H9 (cell line): ENCODE data around the gene RFT1. TPM values are rescaled to one million over a fixed set of nuclear protein-coding genes. Genes with fewer than 3 reads are reported as not detected.

Experiments
- DNase-seq: peaks from one replicate; pipeline ENCODE4 v3.0.0-alpha.2; 2017
- H2AFZ ChIP-seq: one replicate; pipeline ENCODE4 v1.6.1; 2013; ENCODE audit warnings: mild to moderate bottlenecking, low read length, control low read depth, moderate library complexity
- H2AK5ac ChIP-seq: 2 replicates; pipeline ENCODE4 v1.6.1; 2013; ENCODE audit warnings: low read length, control low read depth, mixed read lengths; ENCODE audit not compliant: insufficient read length
- H2BK120ac ChIP-seq: one replicate; pipeline ENCODE4 v1.6.1; 2013; ENCODE audit warnings: low read depth, mild to moderate bottlenecking, low read length, control low read depth, inconsistent platforms; ENCODE audit not compliant: poor library complexity, severe bottlenecking
- H2BK12ac ChIP-seq: 2 replicates; pipeline ENCODE4 v1.6.1; 2013; ENCODE audit warnings: low read length, control low read depth, mixed read lengths, low read depth; ENCODE audit not compliant: insufficient read length
- H2BK15ac ChIP-seq: 2 replicates; pipeline ENCODE4 v1.6.1; 2013; ENCODE audit warnings: low read depth, low read length, control low read depth
- H2BK20ac ChIP-seq: one replicate; pipeline ENCODE4 v1.6.1; 2013; ENCODE audit warnings: low read depth, mild to moderate bottlenecking, low read length, control low read depth, inconsistent platforms; ENCODE audit not compliant: poor library complexity, severe bottlenecking
- H2BK5ac ChIP-seq: 2 replicates; pipeline ENCODE4 v1.6.1; 2013; ENCODE audit warnings: low read length, control low read depth, mixed read lengths; ENCODE audit not compliant: insufficient read length
- H3K14ac ChIP-seq: 2 replicates; pipeline ENCODE4 v1.6.1; 2013; ENCODE audit warnings: low read length, control low read depth; ENCODE audit not compliant: insufficient read depth
- H3K18ac ChIP-seq: 2 replicates; pipeline ENCODE4 v1.6.1; 2013; ENCODE audit warnings: low read depth, mild to moderate bottlenecking, mixed read lengths, low read length, control low read depth; ENCODE audit not compliant: insufficient read length
- H3K23ac ChIP-seq: 2 replicates; pipeline ENCODE4 v1.6.1; 2013; ENCODE audit warnings: low read length, control low read depth, mixed read lengths, low read depth; ENCODE audit not compliant: insufficient read length
- H3K23me2 ChIP-seq: 2 replicates; pipeline ENCODE4 v1.6.1; 2013; ENCODE audit warnings: low read depth, mild to moderate bottlenecking, mixed read lengths, low read length, control low read depth; ENCODE audit not compliant: insufficient read length, poor library complexity, severe bottlenecking
- H3K27ac ChIP-seq: 2 replicates; pipeline ENCODE4 v1.5.1; 2013; ENCODE audit warnings: low read length, control low read depth, mixed read lengths, low read depth; ENCODE audit not compliant: insufficient read length
- H3K27me3 ChIP-seq: 2 replicates; pipeline ENCODE4 v1.6.1; 2013; ENCODE audit warnings: low read length, control low read depth, inconsistent platforms; ENCODE audit not compliant: insufficient read depth
- H3K4ac ChIP-seq: 2 replicates; pipeline ENCODE4 v1.6.1; 2013; ENCODE audit warnings: low read depth, mild to moderate bottlenecking, control low read depth, inconsistent platforms, low read length, moderate library complexity
- H3K4me1 ChIP-seq: 2 replicates; pipeline ENCODE4 v1.6.1; 2013; ENCODE audit warnings: low read length, control low read depth, inconsistent platforms; ENCODE audit not compliant: insufficient read depth
- H3K4me2 ChIP-seq: 2 replicates; pipeline ENCODE4 v1.6.1; 2013; ENCODE audit warnings: low read length, control low read depth, mixed read lengths; ENCODE audit not compliant: insufficient read length, insufficient read depth
- H3K56ac ChIP-seq: 2 replicates; pipeline ENCODE4 v1.6.1; 2013; ENCODE audit warnings: low read depth, mild to moderate bottlenecking, mixed read lengths, low read length, control low read depth; ENCODE audit not compliant: insufficient read length
- H3K79me1 ChIP-seq: 2 replicates; pipeline ENCODE4 v1.6.1; 2013; ENCODE audit warnings: low read depth, mild to moderate bottlenecking, moderate library complexity, low read length, control low read depth, inconsistent platforms; ENCODE audit not compliant: insufficient read depth, poor library complexity, severe bottlenecking
- H3K79me2 ChIP-seq: 2 replicates; pipeline ENCODE4 v1.6.1; 2013; ENCODE audit warnings: low read length, control low read depth, inconsistent platforms; ENCODE audit not compliant: insufficient read depth
- H3K9ac ChIP-seq: 2 replicates; pipeline ENCODE4 v1.6.1; 2013; ENCODE audit warnings: low read length, control low read depth, mixed read lengths; ENCODE audit not compliant: insufficient read length; ENCODE audit errors: extremely low read depth
- H3K9me3 ChIP-seq: one replicate; pipeline ENCODE4 v1.6.1; 2013; ENCODE audit warnings: low read depth, low read length, inconsistent platforms; ENCODE audit not compliant: control insufficient read depth
- H3T11ph ChIP-seq: one replicate; pipeline ENCODE4 v1.6.1; 2013; ENCODE audit warnings: mild to moderate bottlenecking, low read length, control low read depth, inconsistent platforms
- H4K20me1 ChIP-seq: one replicate; pipeline ENCODE4 v1.6.1; 2013; ENCODE audit not compliant: control insufficient read depth, insufficient read length, insufficient read depth
- H4K5ac ChIP-seq: 2 replicates; pipeline ENCODE4 v1.6.1; 2013; ENCODE audit warnings: low read depth, mild to moderate bottlenecking, mixed read lengths, low read length, control low read depth; ENCODE audit not compliant: insufficient read length
- H4K8ac ChIP-seq: replicated peaks from 2 replicates; pipeline ENCODE4 v1.6.1; 2013; ENCODE audit warnings: low read length, control low read depth, mixed read lengths, low read depth; ENCODE audit not compliant: insufficient read length
- H4K91ac ChIP-seq: 2 replicates; pipeline ENCODE4 v1.6.1; 2013; ENCODE audit warnings: low read depth, mild to moderate bottlenecking, moderate library complexity, mixed read lengths, low read length, control low read depth; ENCODE audit not compliant: insufficient read length
- H3K27ac Mint-ChIP-seq, 3 experiments: 2 replicates in 2 of 3; 3 replicates in 1 of 3; pipeline ENCODE4 v1.8.0; 2020 to 2021; ENCODE audit warnings: mixed read lengths in 3 of 3, mild to moderate bottlenecking in 1 of 3, moderate library complexity in 1 of 3
- H3K27me3 Mint-ChIP-seq: 2 replicates; pipeline ENCODE4 v1.8.0; 2021; ENCODE audit warnings: low read depth, mild to moderate bottlenecking, moderate library complexity, mixed read lengths
- H3K36me3 Mint-ChIP-seq, 3 experiments: 2 replicates in 2 of 3; 3 replicates in 1 of 3; pipeline ENCODE4 v1.8.0; 2020 to 2021; ENCODE audit warnings: low read depth in 3 of 3, mixed read lengths in 3 of 3; ENCODE audit not compliant: insufficient read depth in 1 of 3
- H3K4me1 Mint-ChIP-seq, 2 experiments: 2 replicates each; pipeline ENCODE4 v1.8.0; 2020; ENCODE audit warnings: mixed read lengths in 2 of 2
- H3K4me3 Mint-ChIP-seq, 2 experiments: 2 replicates in 1 of 2; 3 replicates in 1 of 2; pipeline ENCODE4 v1.8.0; 2020 to 2021; ENCODE audit warnings: mild to moderate bottlenecking in 2 of 2, mixed read lengths in 2 of 2, moderate library complexity in 1 of 2
- H3K9me3 Mint-ChIP-seq, 2 experiments: 2 replicates in 1 of 2; 3 replicates in 1 of 2; pipeline ENCODE4 v1.8.0; 2020; ENCODE audit warnings: mild to moderate bottlenecking in 2 of 2, mixed read lengths in 2 of 2, moderate library complexity in 1 of 2
- CTCF ChIP-seq: fragments of 200-600 bp; sonication (generic); conservative IDR thresholded peaks from 3 replicates; pipeline ENCODE4 v1.8.0; 2021; ENCODE audit warnings: antibody characterized with exemption, mild to moderate bottlenecking
- WGBS: extraction: QIAGEN DNeasy Blood & Tissue Kit; methylation state at CpG from one replicate; pipeline ENCODE4 v1.1.7; 2013; ENCODE audit warnings: missing lambda C conversion rate, low lambda C conversion rate, mixed read lengths; ENCODE audit not compliant: insufficient read length; ENCODE audit errors: extremely low coverage; 5-methylcytosine and 5-hydroxymethylcytosine counted together
- total RNA-seq: library from RNA; stranded (reverse); gene quantifications from 2 replicates; pipeline ENCODE4 v1.2.1, GENCODE V29; 2021

The RFT1 gene
- total RNA-seq, 1 experiment from 2014 or later: 24.1 TPM

- Histone ChIP-seq H2BK12ac (no peak overlapping the region), H3K79me1 (no peaks in the 10 kb centered on the region), H3K27ac (no peak overlapping the region), H3K23me2 (no peaks in the 10 kb centered on the region), H2BK5ac (no peak overlapping the region), H4K5ac (no peak overlapping the region), H3K4ac (no peak overlapping the region), H3K23ac (no peak overlapping the region), H3K79me2 (no peaks in the 10 kb centered on the region), H2AFZ (no peak overlapping the region), H4K8ac (no peak overlapping the region), H3K4me1 (no peaks in the 10 kb centered on the region), H2BK120ac (no peak overlapping the region), H4K20me1 (no peaks in the 10 kb centered on the region), H3K9ac (no peak overlapping the region), H3K56ac (no peak overlapping the region), H3T11ph (no peak overlapping the region), H3K27me3 (no peaks in the 10 kb centered on the region), H2BK15ac (no peak overlapping the region), H2BK20ac (no peak overlapping the region), H4K91ac (no peak overlapping the region), H3K9me3 (no peaks in the 10 kb centered on the region), H3K18ac (no peak overlapping the region), H2AK5ac (no peak overlapping the region), H3K4me2 (no peak overlapping the region), H3K14ac (no peak overlapping the region)
- H3K27ac Mint-ChIP-seq: no peak overlapping the region
- no peaks in the 10 kb centered on the region for H3K27me3 Mint-ChIP-seq
- TF ChIP-seq CTCF: no peak
- no peak overlapping the region for H3K4me3 Mint-ChIP-seq
- no CpG with 5 or more reads among the region's 8 CpGs for WGBS
- no peaks in the 10 kb centered on the region for H3K4me1 Mint-ChIP-seq
- no peak for DNase-seq
- no peaks in the 10 kb centered on the region for H3K9me3 Mint-ChIP-seq
- peaks cover 16 to 65% (median 58%) of the 10 kb centered on the region in 3 experiments; a peak in 6 of 7 replicates for H3K36me3 Mint-ChIP-seq
These were observed 6.7 kb downstream of the RFT1 start for GRCh38 chr3:53123510-53123909.
